OCI-LY3 (cell line): ENCODE results near the gene PLAA.
A peak's percentile ranks its signal among the peaks of the same experiment; 100 is the strongest.

Source experiments
- H2AFZ ChIP-seq: fragments of 200-600, 300-600 bp; shearing (Covaris generic); 2 replicates; pipeline ENCODE4 v1.6.0; 2014; ENCODE audit warnings: antibody characterized with exemption, low read depth, low read length
- H3K27ac ChIP-seq: fragments of 200-600, 300-600 bp; sonication (generic); 2 replicates; pipeline ENCODE4 v1.5.1; 2014; ENCODE audit warnings: mild to moderate bottlenecking, low read length, moderate library complexity, mixed read lengths
- H3K27me3 ChIP-seq: fragments of 200-600, 300-600 bp; sonication (generic); 2 replicates; pipeline ENCODE4 v1.6.1; 2014; ENCODE audit warnings: low read depth, low read length, mixed read lengths
- H3K36me3 ChIP-seq: fragments of 200-600, 300-600 bp; sonication (generic); replicated peaks from 2 replicates; pipeline ENCODE3; 2014; ENCODE audit warnings: low read depth, low read length, mixed read lengths
- H3K4me1 ChIP-seq: fragments of 300-600, 200-600 bp; sonication (generic); 2 replicates; pipeline ENCODE4 v1.6.1; 2014; ENCODE audit warnings: low read length, mixed read lengths
- H3K4me2 ChIP-seq: fragments of 200-600, 300-600 bp; sonication (generic); 2 replicates; pipeline ENCODE4 v1.6.1; 2014; ENCODE audit warnings: low read length, mixed read lengths
- H3K4me3 ChIP-seq: fragments of 300-600, 200-600 bp; sonication (generic); 2 replicates; pipeline ENCODE4 v1.5.1; 2014; ENCODE audit warnings: antibody characterized with exemption, mild to moderate bottlenecking, low read length, moderate library complexity
- H3K79me2 ChIP-seq: fragments of 300-600, 200-600 bp; shearing (Covaris generic); 2 replicates; pipeline ENCODE4 v1.6.1; 2014; ENCODE audit warnings: mild to moderate bottlenecking, low read length, mixed read lengths
- H3K9ac ChIP-seq: fragments of 300-600, 200-600 bp; shearing (Covaris generic); 2 replicates; pipeline ENCODE4 v1.6.0; 2014; ENCODE audit warnings: mild to moderate bottlenecking, low read length, moderate library complexity
- H3K9me3 ChIP-seq: fragments of 200-600, 300-600 bp; shearing (Covaris generic); 2 replicates; pipeline ENCODE4 v1.6.1; 2014; ENCODE audit warnings: low read length, mixed read lengths; ENCODE audit not compliant: insufficient read depth
- H4K20me1 ChIP-seq: fragments of 200-600, 300-600 bp; sonication (generic); 2 replicates; pipeline ENCODE4 v1.6.1; 2016; ENCODE audit warnings: low read length, mixed read lengths; ENCODE audit not compliant: insufficient read depth
- EZH2phosphoT487 ChIP-seq: fragments of 200-600 bp; shearing (Covaris generic); IDR thresholded peaks from 2 replicates; pipeline ENCODE4 v1.6.1; 2018; ENCODE audit warnings: antibody characterized with exemption, mixed run types, low read depth
- TF ChIP-seq, protein P1 (sequence below): fragments of 200-600, 300-600 bp; sonication (generic); IDR thresholded peaks from 2 replicates; pipeline ENCODE4 v1.5.1; 2014; ENCODE audit warnings: antibody characterized with exemption, low read length, low read depth

Gene PLAA

DNA sequence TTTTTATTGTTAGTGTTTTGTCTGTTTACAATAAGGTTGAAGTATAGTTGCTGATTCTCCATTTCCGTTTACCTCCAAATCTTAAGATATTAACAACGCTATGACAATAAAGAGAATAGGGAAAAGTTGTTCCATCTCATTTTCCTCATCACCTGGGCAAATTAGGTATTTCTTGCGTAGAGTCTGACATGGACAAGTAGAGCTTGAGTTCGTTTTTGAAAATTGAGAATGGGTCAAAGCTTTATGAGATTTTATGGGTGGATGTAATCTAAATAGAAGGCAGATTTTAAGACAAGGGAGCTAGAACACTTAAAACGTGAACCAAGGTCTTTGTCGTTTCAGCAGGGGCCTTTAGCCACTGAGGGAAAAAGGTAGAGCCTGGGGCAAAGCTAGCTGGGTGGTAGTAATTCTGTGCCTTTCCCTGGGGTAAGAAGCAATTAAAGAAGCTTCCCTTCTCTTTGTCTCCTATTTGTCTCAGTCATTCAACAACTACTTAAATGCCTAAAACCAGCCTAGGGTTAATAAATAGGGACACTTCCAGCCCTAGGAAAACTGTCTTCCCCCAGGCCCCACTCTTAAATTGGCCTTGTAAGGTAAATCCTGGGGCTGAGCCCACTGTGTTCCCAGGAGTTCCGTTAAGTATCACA lies 53.9 kb downstream of the PLAA start:
- Histone ChIP-seq H3K27me3 (no peaks in the 10 kb centered on the region), H4K20me1 (peaks cover 8% of the 10 kb centered on the region), H2AFZ (peak overlapping the region; percentile 39), H3K4me2 (peak overlapping the region; percentile 87), H3K79me2 (peaks cover 44% of the 10 kb centered on the region), H3K36me3 (no peaks in the 10 kb centered on the region), H3K4me3 (peak overlapping the region; percentile 91), H3K9me3 (no peaks in the 10 kb centered on the region), H3K27ac (peak overlapping the region; percentile 91), H3K9ac (peak overlapping the region; percentile 95), H3K4me1 (peaks cover 8% of the 10 kb centered on the region)
- TF ChIP-seq, protein P1, sequence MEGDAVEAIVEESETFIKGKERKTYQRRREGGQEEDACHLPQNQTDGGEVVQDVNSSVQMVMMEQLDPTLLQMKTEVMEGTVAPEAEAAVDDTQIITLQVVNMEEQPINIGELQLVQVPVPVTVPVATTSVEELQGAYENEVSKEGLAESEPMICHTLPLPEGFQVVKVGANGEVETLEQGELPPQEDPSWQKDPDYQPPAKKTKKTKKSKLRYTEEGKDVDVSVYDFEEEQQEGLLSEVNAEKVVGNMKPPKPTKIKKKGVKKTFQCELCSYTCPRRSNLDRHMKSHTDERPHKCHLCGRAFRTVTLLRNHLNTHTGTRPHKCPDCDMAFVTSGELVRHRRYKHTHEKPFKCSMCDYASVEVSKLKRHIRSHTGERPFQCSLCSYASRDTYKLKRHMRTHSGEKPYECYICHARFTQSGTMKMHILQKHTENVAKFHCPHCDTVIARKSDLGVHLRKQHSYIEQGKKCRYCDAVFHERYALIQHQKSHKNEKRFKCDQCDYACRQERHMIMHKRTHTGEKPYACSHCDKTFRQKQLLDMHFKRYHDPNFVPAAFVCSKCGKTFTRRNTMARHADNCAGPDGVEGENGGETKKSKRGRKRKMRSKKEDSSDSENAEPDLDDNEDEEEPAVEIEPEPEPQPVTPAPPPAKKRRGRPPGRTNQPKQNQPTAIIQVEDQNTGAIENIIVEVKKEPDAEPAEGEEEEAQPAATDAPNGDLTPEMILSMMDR = no peak
- TF ChIP-seq EZH2phosphoT487 = no peak

DNA sequence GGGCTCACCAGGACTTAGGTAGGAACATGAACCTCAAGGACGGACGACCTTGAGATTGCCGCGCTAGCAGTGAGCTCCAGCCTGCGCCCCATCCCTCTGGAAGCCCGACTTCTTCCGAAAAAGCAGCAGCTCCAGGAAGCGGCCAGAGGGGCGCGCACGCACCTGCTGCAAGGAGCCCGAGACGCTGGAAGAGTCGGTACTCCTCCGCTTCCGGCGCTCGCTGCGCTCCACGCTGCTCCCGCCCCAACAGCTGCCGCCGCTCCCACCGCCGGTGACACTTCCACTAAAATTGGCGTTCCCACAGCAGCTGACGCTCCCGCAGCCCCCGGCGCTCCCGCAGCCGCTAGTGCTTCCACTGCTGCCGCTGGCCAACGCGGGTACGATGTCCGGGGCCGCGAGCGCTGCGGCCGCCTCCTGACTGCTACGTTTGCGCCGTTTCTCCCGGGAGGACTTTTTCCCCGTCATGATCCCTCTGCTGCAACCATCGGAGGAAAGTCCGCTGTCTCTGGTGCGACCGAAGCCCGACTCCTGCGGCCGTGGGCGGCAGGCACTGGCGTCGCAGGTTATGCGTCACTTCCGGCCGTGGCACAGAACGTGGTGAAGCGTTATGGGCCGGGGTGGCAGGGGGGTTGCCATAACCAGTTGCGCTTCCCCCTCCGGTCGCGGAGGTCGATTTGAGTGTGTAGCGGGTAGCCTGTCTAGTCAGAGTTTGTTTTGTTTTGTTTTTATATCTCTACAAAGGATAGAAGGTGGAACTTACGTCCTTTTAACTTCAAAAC lies 54.6 kb downstream of the PLAA start, which contains the start of gene CAAP1:
TSS of gene CAAP1 (minus strand) at position 552 of the 779 bp plus-strand sequence. CDS start at position 465, 87 bp downstream.
- no peaks in the 10 kb centered on the region for H3K36me3 ChIP-seq
- peak within 1 kb of the TSS; percentile 91 for H3K4me3 ChIP-seq
- peak within 1 kb of the TSS; percentile 91 for H3K27ac ChIP-seq
- TF ChIP-seq EZH2phosphoT487 = no peak
- TF ChIP-seq, protein P1 = peak; percentile 27; the same call in 1 of the 2 replicates
- H2AFZ ChIP-seq = peak within 1 kb of the TSS; percentile 82
- H3K79me2 ChIP-seq = peaks cover 51% of the 10 kb centered on the region
- H4K20me1 ChIP-seq = peaks cover 12% of the 10 kb centered on the region
- no peaks in the 10 kb centered on the region for H3K9me3 ChIP-seq
- H3K27me3 ChIP-seq = no peaks in the 10 kb centered on the region
- H3K4me1 ChIP-seq = peaks cover 8% of the 10 kb centered on the region
- H3K4me2 ChIP-seq = peak within 1 kb of the TSS; percentile 88
- H3K9ac ChIP-seq = peak within 1 kb of the TSS; percentile 95

DNA sequence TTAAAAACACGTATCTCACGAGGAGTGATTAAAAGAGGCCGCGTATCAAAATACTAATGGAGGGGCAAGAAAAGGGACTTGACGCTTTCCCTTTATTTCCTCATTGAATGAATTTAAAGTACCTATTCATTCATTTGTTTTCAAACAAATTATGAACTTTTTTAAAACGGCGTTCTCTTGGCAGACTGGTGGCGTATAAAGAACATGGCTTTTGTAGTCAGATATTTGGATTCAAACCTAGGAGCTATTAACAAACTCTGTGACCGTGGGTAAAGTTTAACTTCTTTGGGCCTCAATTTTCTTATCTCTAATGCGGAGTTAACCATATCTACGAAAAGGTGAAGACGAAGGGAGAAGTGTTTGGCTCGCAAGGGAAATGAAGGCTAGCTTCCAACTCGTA lies 55.3 kb downstream of the PLAA start:
- no peaks in the 10 kb centered on the region for H3K36me3 ChIP-seq
- H3K9ac ChIP-seq = peak overlapping the region; percentile 95
- no peaks in the 10 kb centered on the region for H3K27me3 ChIP-seq
- peak overlapping the region; percentile 88 for H3K4me2 ChIP-seq
- peaks cover 8% of the 10 kb centered on the region for H3K4me1 ChIP-seq
- peak overlapping the region; percentile 91 for H3K27ac ChIP-seq
- peaks cover 12% of the 10 kb centered on the region for H4K20me1 ChIP-seq
- no peaks in the 10 kb centered on the region for H3K9me3 ChIP-seq
- TF ChIP-seq, protein P1 = no peak
- TF ChIP-seq EZH2phosphoT487 = no peak
- H2AFZ ChIP-seq = no peak overlapping the region
- peak overlapping the region; percentile 91 for H3K4me3 ChIP-seq
- H3K79me2 ChIP-seq = peaks cover 59% of the 10 kb centered on the region

DNA sequence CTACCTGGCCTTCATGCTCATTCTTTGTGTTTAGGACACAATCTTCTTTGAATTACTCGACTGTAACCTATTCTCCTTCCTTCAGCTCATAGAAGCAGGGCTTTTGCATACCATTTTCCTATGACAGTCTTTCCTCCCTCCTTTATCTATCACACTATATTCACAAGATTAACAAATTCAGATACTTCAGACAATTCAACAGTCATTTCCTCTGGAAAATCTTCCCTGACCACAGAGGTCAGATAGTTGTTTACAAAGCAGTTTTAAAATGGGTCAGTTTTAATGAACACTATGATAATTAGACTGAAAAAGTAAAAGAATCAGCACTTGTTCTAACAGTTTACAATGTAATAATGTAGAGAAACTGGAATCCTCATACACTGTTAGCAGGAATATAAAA lies 58.8 kb downstream of the PLAA start:
- Histone ChIP-seq H3K27me3 (no peaks in the 10 kb centered on the region), H3K36me3 (peaks cover 19% of the 10 kb centered on the region), H3K9me3 (no peaks in the 10 kb centered on the region), H3K4me1 (peaks cover 5% of the 10 kb centered on the region), H3K9ac (no peak overlapping the region), H3K27ac (no peak overlapping the region), H3K4me3 (no peak overlapping the region), H3K79me2 (peaks cover 70% of the 10 kb centered on the region), H2AFZ (no peak overlapping the region), H4K20me1 (peaks cover 12% of the 10 kb centered on the region), H3K4me2 (no peak overlapping the region)
- TF ChIP-seq EZH2phosphoT487 = no peak
- TF ChIP-seq, protein P1 = no peak
